ENCODE data around the gene PRODH.

DNA sequence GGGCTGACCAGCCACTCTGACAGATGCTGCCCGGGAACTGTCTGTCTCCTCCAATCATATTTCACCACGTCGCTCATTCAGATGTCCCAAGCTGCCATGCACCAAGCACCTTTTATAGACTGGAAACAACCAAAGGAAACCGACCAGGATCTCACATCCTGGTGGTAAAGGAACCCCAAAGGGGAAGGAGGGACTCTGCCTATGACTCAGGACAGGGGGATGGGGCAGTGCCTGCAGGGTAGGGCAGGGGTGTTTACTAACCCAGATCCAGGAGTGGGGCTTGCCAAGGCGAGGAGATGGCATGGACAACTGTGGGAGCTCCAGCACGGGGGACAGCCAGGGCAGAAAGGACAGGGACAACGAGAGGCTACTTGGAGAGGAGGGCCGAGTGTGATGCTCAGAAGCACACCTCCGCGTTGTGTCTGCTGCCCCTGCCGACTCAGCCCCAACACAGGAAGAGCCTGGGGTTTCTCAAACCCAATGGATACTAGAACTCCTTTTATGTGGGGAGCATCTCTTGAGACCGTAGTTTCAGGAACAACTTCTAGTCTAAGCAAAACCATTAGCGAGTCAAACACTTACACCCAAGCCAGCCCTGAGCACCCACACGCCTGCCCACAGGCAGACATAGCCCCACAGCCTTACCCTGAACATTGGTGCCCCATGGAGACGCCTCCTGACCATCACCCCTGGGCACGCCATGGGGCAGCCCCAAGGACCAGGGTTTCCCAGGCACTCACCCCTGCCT is 4.0 kb downstream of the PRODH start:
- TF ChIP-seq POLR2A (IDR thresholded peaks at IDR 0.05; ENCODE audit: low read depth, low read length) (no peak), TAF1 (IDR thresholded peaks at IDR 0.05; ENCODE audit: borderline replicate concordance, low read depth, low read length) (no peak)

Measured in GM12892 (cell line).